Keratinocyte (primary cell): ENCODE data around the gene CSMD2.

ENCODE experiments used
- EZH2 ChIP-seq: IDR thresholded peaks from one replicate; pipeline ENCODE4 v1.6.1; 2012; ENCODE audit warnings: inconsistent platforms, mild to moderate bottlenecking, low read length, moderate library complexity
- TF ChIP-seq, protein P1 (sequence below), 3 experiments: IDR thresholded peaks in 1 of 3; conservative IDR thresholded peaks in 1 of 3; optimal IDR thresholded peaks in 1 of 3; 2 replicates in 2 of 3; 3 replicates in 1 of 3; pipeline versions ENCODE3 to v1.5.1; 2011; ENCODE audit warnings: low read length in 3 of 3, mild to moderate bottlenecking in 3 of 3, moderate library complexity in 2 of 3, control low read depth in 1 of 3, inconsistent platforms in 1 of 3; ENCODE audit not compliant: insufficient read depth in 2 of 3; ENCODE audit errors: extremely low read depth in 1 of 3

DNA sequence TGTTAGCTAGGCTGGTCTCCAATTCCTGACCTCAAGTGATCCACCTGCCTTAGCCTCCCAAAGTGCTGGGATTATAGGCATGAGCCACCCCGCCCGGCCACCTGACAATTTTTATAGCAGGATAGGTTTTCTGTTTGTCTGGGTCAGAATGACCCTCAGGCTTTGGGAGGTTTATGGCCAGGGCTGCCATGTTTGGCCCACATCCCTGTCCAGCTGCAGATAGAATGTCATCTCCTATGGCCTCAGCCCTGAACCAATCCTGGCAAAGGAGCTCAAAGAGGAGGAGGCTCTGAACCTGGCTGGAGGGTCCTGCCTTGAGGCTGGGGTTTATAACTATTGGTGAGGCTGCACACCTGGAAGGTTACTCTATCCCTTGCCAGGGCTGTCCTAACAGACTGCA is 218.2 kb downstream of the CSMD2 start:
- TF ChIP-seq EZH2, result no peak
- TF ChIP-seq, protein P1, sequence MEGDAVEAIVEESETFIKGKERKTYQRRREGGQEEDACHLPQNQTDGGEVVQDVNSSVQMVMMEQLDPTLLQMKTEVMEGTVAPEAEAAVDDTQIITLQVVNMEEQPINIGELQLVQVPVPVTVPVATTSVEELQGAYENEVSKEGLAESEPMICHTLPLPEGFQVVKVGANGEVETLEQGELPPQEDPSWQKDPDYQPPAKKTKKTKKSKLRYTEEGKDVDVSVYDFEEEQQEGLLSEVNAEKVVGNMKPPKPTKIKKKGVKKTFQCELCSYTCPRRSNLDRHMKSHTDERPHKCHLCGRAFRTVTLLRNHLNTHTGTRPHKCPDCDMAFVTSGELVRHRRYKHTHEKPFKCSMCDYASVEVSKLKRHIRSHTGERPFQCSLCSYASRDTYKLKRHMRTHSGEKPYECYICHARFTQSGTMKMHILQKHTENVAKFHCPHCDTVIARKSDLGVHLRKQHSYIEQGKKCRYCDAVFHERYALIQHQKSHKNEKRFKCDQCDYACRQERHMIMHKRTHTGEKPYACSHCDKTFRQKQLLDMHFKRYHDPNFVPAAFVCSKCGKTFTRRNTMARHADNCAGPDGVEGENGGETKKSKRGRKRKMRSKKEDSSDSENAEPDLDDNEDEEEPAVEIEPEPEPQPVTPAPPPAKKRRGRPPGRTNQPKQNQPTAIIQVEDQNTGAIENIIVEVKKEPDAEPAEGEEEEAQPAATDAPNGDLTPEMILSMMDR (optimal IDR thresholded peaks at IDR 0.05 in 1 of 3, IDR thresholded peaks at IDR 0.05 in 1 of 3, conservative IDR thresholded peaks at IDR 0.05 in 1 of 3; ENCODE audit: extremely low read depth in 1 of 3, insufficient read depth in 2 of 3, low read length in 3 of 3), result no peak
